ENCODE data around the gene KRTAP1-5. TPM values are rescaled to one million over a fixed set of nuclear protein-coding genes. Genes with fewer than 3 reads are reported as not detected.

Gene KRTAP1-5
- total RNA-seq, 1 experiment from 2014 or later: not detected

GRCh38 chr17:40996829-40997228, 30.2 kb downstream of the KRTAP1-5 start:
- no TSS peak for BruUV-seq (replicated peaks)
- no peak overlapping the region for H3K4me3 ChIP-seq (ENCODE audit: low read depth in 2 of 2, low read length in 2 of 2)
- no peak overlapping the region for H3K27ac ChIP-seq (ENCODE audit: low read length)
- TF ChIP-seq REST (IDR thresholded peaks at IDR 0.05; ENCODE audit: insufficient read depth in 1 of 2, low read depth in 2 of 2, low read length in 1 of 2): no peak
- TF ChIP-seq CTCF (IDR thresholded peaks at IDR 0.05): no peak
- POLR2A ChIA-PET: no interaction called here
- in situ Hi-C loops (cut with HindIII; ENCODE audit: low pct_unique_long_range_greater_than_20kb, low sequenced_read_pairs): no loop called here
- CTCF ChIA-PET: interaction anchor here (0.6 kb wide), 1 partner anchor 149 kb away, joined by 12 read pairs; no protein-coding TSS in a partner anchor
- no peak for ATAC-seq
- H3K27me3 ChIP-seq (ENCODE audit: control insufficient read depth, insufficient read depth, low read length): peaks cover 21% of the 10 kb centered on the region
- H3K9me3 ChIP-seq (ENCODE audit: control insufficient read depth, insufficient read depth, low read depth, low read length): no peaks in the 10 kb centered on the region
- intact Hi-C loops (cut with micrococcal nuclease; ENCODE audit: unreplicated experiment): no loop called here
- no peaks in the 10 kb centered on the region for H3K4me1 ChIP-seq (ENCODE audit: control insufficient read depth, insufficient read depth, low read length)
- DNase-seq (ENCODE audit: low read depth, low spot score): no peak
- no peaks in the 10 kb centered on the region for H3K36me3 ChIP-seq (ENCODE audit: control insufficient read depth, insufficient read depth, low read length)

GRCh38 chr17:40995116-40995515, 31.9 kb downstream of the KRTAP1-5 start:
- Histone ChIP-seq H3K27me3 (ENCODE audit: control insufficient read depth, insufficient read depth, low read length) (peaks cover 18% of the 10 kb centered on the region), H3K9me3 (ENCODE audit: control insufficient read depth, insufficient read depth, low read depth, low read length) (no peaks in the 10 kb centered on the region), H3K36me3 (ENCODE audit: control insufficient read depth, insufficient read depth, low read length) (no peaks in the 10 kb centered on the region), H3K27ac (ENCODE audit: low read length) (no peak overlapping the region), H3K4me3 (ENCODE audit: low read depth in 2 of 2, low read length in 2 of 2) (no peak overlapping the region), H3K4me1 (ENCODE audit: control insufficient read depth, insufficient read depth, low read length) (no peaks in the 10 kb centered on the region)
- ChIA-PET CTCF (no interaction called here), POLR2A (interaction anchor here (0.6 kb wide), 1 partner anchor 156 kb away, joined by 3 read pairs; no protein-coding TSS in a partner anchor)
- BruUV-seq (replicated peaks): no TSS peak
- ATAC-seq: no peak
- TF ChIP-seq POLR2AphosphoS5 (IDR thresholded peaks at IDR 0.05; ENCODE audit: low read depth, low read length): no peak
- no peak for TF ChIP-seq TCF7L2 (IDR thresholded peaks at IDR 0.05; ENCODE audit: low read depth, low read length)
- TF ChIP-seq REST (IDR thresholded peaks at IDR 0.05; ENCODE audit: insufficient read depth in 1 of 2, low read depth in 2 of 2, low read length in 1 of 2): no peak
- TF ChIP-seq SIN3A (IDR thresholded peaks at IDR 0.05; ENCODE audit: borderline replicate concordance, insufficient read depth, low read depth, low read length): no peak
- TF ChIP-seq CTCF (IDR thresholded peaks at IDR 0.05): no peak
- intact Hi-C loops (cut with micrococcal nuclease; ENCODE audit: unreplicated experiment): no loop called here
- in situ Hi-C loops (cut with HindIII; ENCODE audit: low pct_unique_long_range_greater_than_20kb, low sequenced_read_pairs): no loop called here
- no peak for DNase-seq (ENCODE audit: low read depth, low spot score)
